GM12891 (cell line): Measurements from ENCODE around the gene RFC2.

ENCODE experiments used
- PAX5 ChIP-seq: IDR thresholded peaks from 2 replicates; pipeline ENCODE4 v1.6.1; 2011; ENCODE audit warnings: low read length, moderate library complexity, mild to moderate bottlenecking; ENCODE audit not compliant: insufficient read depth, severe bottlenecking
- POLR2A ChIP-seq: IDR thresholded peaks from 2 replicates; pipeline ENCODE4 v1.6.1; 2011; ENCODE audit warnings: low read depth, low read length, control low read depth
- SPI1 ChIP-seq: IDR thresholded peaks from 2 replicates; pipeline ENCODE4 v1.6.1; 2011; ENCODE audit warnings: low read depth, low read length, control low read depth
- TAF1 ChIP-seq: IDR thresholded peaks from 2 replicates; pipeline ENCODE4 v1.6.1; 2011; ENCODE audit warnings: low read depth, low read length, control low read depth

GRCh38 chr7:74183653-74184450 lies 70.3 kb downstream of the RFC2 start:
- TF ChIP-seq POLR2A (no peak), TAF1 (no peak), SPI1 (no peak), PAX5 (no peak)
